ENCODE measurements around the gene CFAP68.
"Not testable (repeated sequence)": the region's sequence is repeated elsewhere in the genome, so short reads cannot be mapped to it uniquely, and the experiment has no call there.

Gene CFAP68

GRCh38 chr11:111871693-111872161 is 7.6 kb upstream of the CFAP68 start:
- no peak for DNase-seq (ENCODE audit: insufficient read length)
- FAIRE-seq, result no peak
- TF ChIP-seq POLR2AphosphoS5 (IDR thresholded peaks at IDR 0.05; ENCODE audit: low read depth, low read length) (no peak), TAF1 (IDR thresholded peaks at IDR 0.05; ENCODE audit: borderline replicate concordance, low read depth, low read length) (no peak), POLR2A (IDR thresholded peaks at IDR 0.05; ENCODE audit: low read depth, low read length) (no peak)

GRCh38 chr11:111878385-111878848 is 924 bp upstream of the CFAP68 start:
- FAIRE-seq (no peak), DNase-seq (ENCODE audit: insufficient read length) (no peak)
- no peak for TF ChIP-seq POLR2AphosphoS5 (IDR thresholded peaks at IDR 0.05; ENCODE audit: low read depth, low read length)
- no peak for TF ChIP-seq POLR2A (IDR thresholded peaks at IDR 0.05; ENCODE audit: low read depth, low read length)
- no peak for TF ChIP-seq TAF1 (IDR thresholded peaks at IDR 0.05; ENCODE audit: borderline replicate concordance, low read depth, low read length)

GRCh38 chr11:111879637-111879960 is 258 bp downstream of the CFAP68 start:
- TF ChIP-seq POLR2A (IDR thresholded peaks at IDR 0.05; ENCODE audit: low read depth, low read length) (no peak), POLR2AphosphoS5 (IDR thresholded peaks at IDR 0.05; ENCODE audit: low read depth, low read length) (no peak), TAF1 (IDR thresholded peaks at IDR 0.05; ENCODE audit: borderline replicate concordance, low read depth, low read length) (no peak)
- FAIRE-seq (no peak), DNase-seq (ENCODE audit: insufficient read length) (no peak)

- TF ChIP-seq POLR2A (IDR thresholded peaks at IDR 0.05; ENCODE audit: low read depth, low read length), result no peak
- no peak for TF ChIP-seq POLR2AphosphoS5 (IDR thresholded peaks at IDR 0.05; ENCODE audit: low read depth, low read length)
- no peak for TF ChIP-seq TAF1 (IDR thresholded peaks at IDR 0.05; ENCODE audit: borderline replicate concordance, low read depth, low read length)
- DNase-seq (ENCODE audit: insufficient read length) (no peak), FAIRE-seq (no peak)
Observed at GRCh38 chr11:111882202-111882601, 2.9 kb downstream of the CFAP68 start.

- not testable (repeated sequence) for DNase-seq (ENCODE audit: insufficient read length); FAIRE-seq
Observed at GRCh38 chr11:111885053-111885452, 5.7 kb downstream of the CFAP68 start.

GRCh38 chr11:111886032-111886431 is 6.7 kb downstream of the CFAP68 start:
- FAIRE-seq (no peak), DNase-seq (ENCODE audit: insufficient read length) (no peak)

GRCh38 chr11:111886844-111887243 is 7.5 kb downstream of the CFAP68 start:
- TF ChIP-seq POLR2A (IDR thresholded peaks at IDR 0.05; ENCODE audit: low read depth, low read length), result no peak
- TF ChIP-seq TAF1 (IDR thresholded peaks at IDR 0.05; ENCODE audit: borderline replicate concordance, low read depth, low read length), result no peak
- no peak for TF ChIP-seq POLR2AphosphoS5 (IDR thresholded peaks at IDR 0.05; ENCODE audit: low read depth, low read length)
- FAIRE-seq, result no peak
- no peak for DNase-seq (ENCODE audit: insufficient read length)

More at GRCh38 chr11:111886032-111886431, 6.7 kb downstream of the CFAP68 start:
- TF ChIP-seq POLR2AphosphoS5 (IDR thresholded peaks at IDR 0.05; ENCODE audit: low read depth, low read length), result no peak
- no peak for TF ChIP-seq POLR2A (IDR thresholded peaks at IDR 0.05; ENCODE audit: low read depth, low read length)
- TF ChIP-seq TAF1 (IDR thresholded peaks at IDR 0.05; ENCODE audit: borderline replicate concordance, low read depth, low read length), result no peak

- FAIRE-seq (no peak), DNase-seq (ENCODE audit: insufficient read length) (no peak)
Observed at GRCh38 chr11:111905411-111905810, 26.1 kb downstream of the CFAP68 start.

GRCh38 chr11:111906680-111907079 is 27.3 kb downstream of the CFAP68 start:
- TF ChIP-seq POLR2A (IDR thresholded peaks at IDR 0.05; ENCODE audit: low read depth, low read length) (no peak), POLR2AphosphoS5 (IDR thresholded peaks at IDR 0.05; ENCODE audit: low read depth, low read length) (no peak)
- DNase-seq (ENCODE audit: insufficient read length) (no peak), FAIRE-seq (no peak)

More at GRCh38 chr11:111905411-111905810, 26.1 kb downstream of the CFAP68 start:
- TF ChIP-seq TAF1 (IDR thresholded peaks at IDR 0.05; ENCODE audit: borderline replicate concordance, low read depth, low read length) (no peak), POLR2AphosphoS5 (IDR thresholded peaks at IDR 0.05; ENCODE audit: low read depth, low read length) (no peak), POLR2A (IDR thresholded peaks at IDR 0.05; ENCODE audit: low read depth, low read length) (no peak)

- no peak for TF ChIP-seq POLR2AphosphoS5 (IDR thresholded peaks at IDR 0.05; ENCODE audit: low read depth, low read length)
- no peak for TF ChIP-seq POLR2A (IDR thresholded peaks at IDR 0.05; ENCODE audit: low read depth, low read length)
- TF ChIP-seq TAF1 (IDR thresholded peaks at IDR 0.05; ENCODE audit: borderline replicate concordance, low read depth, low read length), result no peak
- FAIRE-seq, result no peak
- DNase-seq (ENCODE audit: insufficient read length), result no peak
Observed at GRCh38 chr11:111908639-111909305, 29.4 kb downstream of the CFAP68 start.

- no peak for TF ChIP-seq POLR2AphosphoS5 (IDR thresholded peaks at IDR 0.05; ENCODE audit: low read depth, low read length)
- TF ChIP-seq TAF1 (IDR thresholded peaks at IDR 0.05; ENCODE audit: borderline replicate concordance, low read depth, low read length), result no peak
- TF ChIP-seq POLR2A (IDR thresholded peaks at IDR 0.05; ENCODE audit: low read depth, low read length), result no peak
- DNase-seq (ENCODE audit: insufficient read length), result no peak
- FAIRE-seq, result no peak
Observed at GRCh38 chr11:111909378-111909777, 30.0 kb downstream of the CFAP68 start.

GRCh38 chr11:111910676-111911562 is 31.6 kb downstream of the CFAP68 start:
- TF ChIP-seq POLR2AphosphoS5 (IDR thresholded peaks at IDR 0.05; ENCODE audit: low read depth, low read length), result no peak
- no peak for TF ChIP-seq POLR2A (IDR thresholded peaks at IDR 0.05; ENCODE audit: low read depth, low read length)
- TF ChIP-seq TAF1 (IDR thresholded peaks at IDR 0.05; ENCODE audit: borderline replicate concordance, low read depth, low read length), result no peak
- no peak for DNase-seq (ENCODE audit: insufficient read length)
- FAIRE-seq, result no peak
